H1 (cell line): ENCODE measurements around the gene ISL2. TPM values are rescaled to one million over a fixed set of nuclear protein-coding genes. Genes with fewer than 3 reads are reported as not detected.

ENCODE experiments used
- CTCF ChIA-PET: fragments of 300-600 bp; sonication (Branson Sonifier 250); formaldehyde crosslinking; loops from one replicate; lab custom pipeline; 2021; ENCODE audit not compliant: partially characterized antibody; lab: Charles Lee
- POLR2A ChIA-PET: fragments of 300-600 bp; sonication (Branson Sonifier 250); formaldehyde crosslinking; loops from one replicate; lab custom pipeline; 2021; ENCODE audit warnings: inconsistent platforms; ENCODE audit not compliant: partially characterized antibody; lab: Charles Lee
- DNase-seq, 2 experiments: peaks; one replicate each; pipeline versions ENCODE4 v3.0.0 to v3.0.0-alpha.2; 2010 to 2022; ENCODE audit warnings: low spot score in 2 of 2, low read depth in 1 of 2, mixed read lengths in 1 of 2
- FAIRE-seq: peaks from 2 replicates; lab custom pipeline; 2011; peaks lifted over from hg19 to GRCh38; lab: Jason Lieb, UNC
- H2AFZ ChIP-seq: 2 replicates; pipeline ENCODE4 v1.8.1; 2012; ENCODE audit warnings: low read length, inconsistent platforms
- H2AK5ac ChIP-seq: 2 replicates; pipeline ENCODE4 v1.6.1; 2013; ENCODE audit warnings: low read depth, low read length
- H2BK120ac ChIP-seq: replicated peaks from 2 replicates; pipeline ENCODE3; 2013; ENCODE audit warnings: low read depth, low read length, inconsistent platforms
- H2BK12ac ChIP-seq: 2 replicates; pipeline ENCODE4 v1.6.1; 2013; ENCODE audit warnings: low read depth, low read length
- H2BK15ac ChIP-seq: 2 replicates; pipeline ENCODE4 v1.6.1; 2013; ENCODE audit warnings: low read length
- H2BK20ac ChIP-seq: 2 replicates; pipeline ENCODE4 v1.6.1; 2013; ENCODE audit warnings: low read length
- H2BK5ac ChIP-seq: 2 replicates; pipeline ENCODE4 v1.6.1; 2013; ENCODE audit warnings: low read depth, low read length
- H3K14ac ChIP-seq: 2 replicates; pipeline ENCODE4 v1.6.1; 2013; ENCODE audit warnings: inconsistent platforms; ENCODE audit not compliant: insufficient read length
- H3K18ac ChIP-seq: 2 replicates; pipeline ENCODE4 v1.6.1; 2013; ENCODE audit warnings: low read length; ENCODE audit errors: extremely low read depth
- H3K23ac ChIP-seq: 2 replicates; pipeline ENCODE4 v1.6.1; 2013; ENCODE audit warnings: inconsistent platforms; ENCODE audit not compliant: insufficient read length
- H3K23me2 ChIP-seq: 2 replicates; pipeline ENCODE4 v1.6.1; 2013; ENCODE audit warnings: low read depth, low read length
- H3K27ac ChIP-seq: 2 replicates; pipeline ENCODE4 v1.6.1; 2011; ENCODE audit warnings: low read depth, low read length, inconsistent platforms
- H3K27me3 ChIP-seq, 4 experiments: replicated peaks in 1 of 4; 1 replicate in 1 of 4; 2 replicates in 3 of 4; pipeline versions ENCODE4 v1.6.1 to v1.8.1; 2011 to 2013; ENCODE audit warnings: low read length in 3 of 4, mild to moderate bottlenecking in 3 of 4, inconsistent platforms in 2 of 4, mixed read lengths in 2 of 4, moderate library complexity in 1 of 4; ENCODE audit not compliant: control insufficient read depth in 3 of 4, insufficient read depth in 3 of 4; ENCODE audit errors: extremely low read depth in 1 of 4
- H3K36me3 ChIP-seq, 4 experiments: 2 replicates each; pipeline versions ENCODE4 v1.6.1 to v1.8.1; 2011 to 2013; ENCODE audit warnings: mild to moderate bottlenecking in 4 of 4, low read length in 3 of 4, moderate library complexity in 2 of 4, control low read depth in 1 of 4, inconsistent platforms in 1 of 4; ENCODE audit not compliant: insufficient read depth in 4 of 4, control insufficient read depth in 2 of 4
- H3K4ac ChIP-seq: replicated peaks from 2 replicates; pipeline ENCODE3; 2013; ENCODE audit warnings: low read length, low read depth, mixed read lengths, inconsistent platforms; ENCODE audit not compliant: insufficient read length
- H3K4me1 ChIP-seq, 4 experiments: replicated peaks in 1 of 4; 1 replicate in 1 of 4; 2 replicates in 3 of 4; pipeline versions ENCODE4 v1.6.1 to v1.8.1; 2011 to 2013; ENCODE audit warnings: low read length in 3 of 4, inconsistent platforms in 2 of 4, mixed read lengths in 1 of 4; ENCODE audit not compliant: insufficient read depth in 4 of 4, control insufficient read depth in 3 of 4
- H3K4me2 ChIP-seq, 2 experiments: 2 replicates each; pipeline versions ENCODE4 v1.6.1 to v1.8.1; 2011 to 2013; ENCODE audit warnings: low read depth in 2 of 2, low read length in 2 of 2, control low read depth in 1 of 2, inconsistent platforms in 1 of 2, mild to moderate bottlenecking in 1 of 2; ENCODE audit not compliant: insufficient read depth in 1 of 2
- H3K4me3 ChIP-seq, 4 experiments: fragments of 200-600, 300-600 bp in 1 of 4; sonication (generic), shearing (Covaris generic), sonication (Bioruptor Twin) in 1 of 4; 2 replicates each; pipeline versions ENCODE4 v1.5.1 to v1.8.1; 2011 to 2016; ENCODE audit warnings: low read length in 4 of 4, low read depth in 3 of 4, control low read depth in 2 of 4, inconsistent platforms in 2 of 4, mild to moderate bottlenecking in 2 of 4, mixed read lengths in 1 of 4, moderate library complexity in 1 of 4; ENCODE audit not compliant: insufficient read depth in 2 of 4; ENCODE audit errors: extremely low read depth in 1 of 4
- H3K56ac ChIP-seq: replicated peaks from 2 replicates; pipeline ENCODE3; 2013; ENCODE audit warnings: low read depth, mild to moderate bottlenecking, mixed read lengths, low read length, inconsistent platforms; ENCODE audit not compliant: insufficient read length
- H3K79me1 ChIP-seq: 2 replicates; pipeline ENCODE4 v1.6.1; 2013; ENCODE audit warnings: low read depth, low read length, control low read depth
- H3K79me2 ChIP-seq, 2 experiments: 2 replicates each; pipeline versions ENCODE4 v1.6.1 to v1.8.1; 2012 to 2013; ENCODE audit warnings: low read length in 2 of 2, mild to moderate bottlenecking in 2 of 2, inconsistent platforms in 1 of 2; ENCODE audit not compliant: insufficient read depth in 2 of 2, control insufficient read depth in 1 of 2
- H3K9ac ChIP-seq, 4 experiments: replicated peaks in 1 of 4; 1 replicate in 1 of 4; 2 replicates in 3 of 4; pipeline versions ENCODE4 v1.6.1 to v1.8.1; 2011 to 2013; ENCODE audit warnings: low read depth in 3 of 4, low read length in 3 of 4, control low read depth in 2 of 4, mild to moderate bottlenecking in 2 of 4, moderate library complexity in 2 of 4, inconsistent platforms in 1 of 4; ENCODE audit errors: extremely low read depth in 1 of 4
- H3K9me3 ChIP-seq, 2 experiments: 2 replicates each; pipeline versions ENCODE4 v1.6.1 to v1.8.1; 2012 to 2013; ENCODE audit warnings: mild to moderate bottlenecking in 2 of 2, moderate library complexity in 2 of 2, control low read depth in 1 of 2, inconsistent platforms in 1 of 2, low read depth in 1 of 2, low read length in 1 of 2, mixed read lengths in 1 of 2; ENCODE audit not compliant: insufficient read depth in 2 of 2
- H4K20me1 ChIP-seq, 2 experiments: replicated peaks in 1 of 2; 2 replicates each; pipeline versions ENCODE3 to v1.8.1; 2011 to 2013; ENCODE audit warnings: inconsistent platforms in 2 of 2, low read length in 2 of 2, mild to moderate bottlenecking in 1 of 2; ENCODE audit not compliant: insufficient read depth in 2 of 2, control insufficient read depth in 1 of 2
- H4K5ac ChIP-seq: 2 replicates; pipeline ENCODE4 v1.6.1; 2013; ENCODE audit warnings: low read length, low read depth, mixed read lengths, inconsistent platforms; ENCODE audit not compliant: insufficient read length
- H4K8ac ChIP-seq: 2 replicates; pipeline ENCODE4 v1.8.0; 2013; ENCODE audit warnings: mild to moderate bottlenecking, moderate library complexity, low read length, inconsistent platforms; ENCODE audit not compliant: insufficient read depth; ENCODE audit errors: extremely low read depth
- H4K91ac ChIP-seq: replicated peaks from 2 replicates; pipeline ENCODE3; 2013; ENCODE audit warnings: low read length, mixed read lengths, inconsistent platforms; ENCODE audit not compliant: insufficient read length
- EGR1 ChIP-seq: IDR thresholded peaks from 2 replicates; pipeline ENCODE4 v1.6.1; 2011; ENCODE audit warnings: low read depth, low read length, borderline replicate concordance
- JUND ChIP-seq: IDR thresholded peaks from 2 replicates; pipeline ENCODE4 v1.6.1; 2011; ENCODE audit warnings: mild to moderate bottlenecking, improper control_type of control experiment, low read length
- KDM5A ChIP-seq: fragments of 200-600 bp; IDR thresholded peaks from 2 replicates; pipeline ENCODE4 v1.7.1; 2012; ENCODE audit warnings: mild to moderate bottlenecking, low read length, inconsistent platforms, mixed read lengths
- MAFK ChIP-seq: IDR thresholded peaks from 2 replicates; pipeline ENCODE4 v1.6.1; 2012; ENCODE audit warnings: low read depth, mild to moderate bottlenecking, improper control_type of control experiment, low read length
- RNF2 ChIP-seq: fragments of 200-900, 300-1000 bp; sonication (generic); IDR thresholded peaks from 2 replicates; pipeline ENCODE4 v1.7.1; 2016; ENCODE audit warnings: borderline replicate concordance, low read depth, mild to moderate bottlenecking, antibody characterized with exemption, low read length; ENCODE audit not compliant: poor library complexity, severe bottlenecking; ENCODE audit errors: missing control alignments
- SP2 ChIP-seq: IDR thresholded peaks from 2 replicates; pipeline ENCODE4 v1.6.1; 2012; ENCODE audit warnings: mild to moderate bottlenecking, low read length, inconsistent platforms
- YY1 ChIP-seq: IDR thresholded peaks from 2 replicates; pipeline ENCODE4 v1.6.1; 2011; ENCODE audit warnings: low read depth, mild to moderate bottlenecking, low read length
- WGBS, 2 experiments: shearing (Covaris generic) in 1 of 2; methylation state at CpG; one replicate each; pipeline versions ENCODE4 v1.1.6 to v1.1.7; 2013 to 2015; ENCODE audit warnings: low lambda C conversion rate in 2 of 2, mixed read lengths in 2 of 2, inconsistent platforms in 1 of 2, low coverage in 1 of 2, missing lambda C conversion rate in 1 of 2; ENCODE audit not compliant: insufficient replicate concordance in 2 of 2, insufficient coverage in 1 of 2, insufficient read length in 1 of 2; ENCODE audit errors: extremely low coverage in 1 of 2, missing lambda C conversion rate in 1 of 2; 5-methylcytosine and 5-hydroxymethylcytosine counted together
- polyA plus RNA-seq, 7 experiments: library from polyadenylated mRNA; depleted of rRNA in 3 of 7; stranded (reverse) in 5 of 7; unstranded in 2 of 7; fragments of >200 nt in 5 of 7; fragments of 200-250 nt in 2 of 7; gene quantifications; 1 replicate in 5 of 7; 2 replicates in 1 of 7; 4 replicates in 1 of 7; pipeline versions ENCODE4 v1.2.1 to v1.2.3, GENCODE V29; 2011 to 2013; ENCODE audit warnings: missing spikeins in 2 of 7, mixed read lengths in 2 of 7
- total RNA-seq: library from RNA; stranded (reverse); fragmentation: NEBNext Ultra II Directional; extraction: Animal tissue kit (Norgen Biotek cat#: 25700); gene quantifications from 2 replicates; pipeline ENCODE4 v1.2.1, GENCODE V29; 2021
- TF ChIP-seq, protein P1 (sequence below): IDR thresholded peaks from 2 replicates; pipeline ENCODE4 v1.6.1; 2012; ENCODE audit warnings: low read length, inconsistent platforms
- TF ChIP-seq, protein P2 (sequence below): IDR thresholded peaks from 2 replicates; pipeline ENCODE4 v1.6.1; 2011; ENCODE audit warnings: low read length, improper control_type of control experiment

Gene ISL2
- total and polyA plus RNA-seq, 2 of the 8 experiments (the other 6 are each of a cell fraction or from before 2014, with no cell fraction given) = 0.32 to 0.99 TPM

DNA sequence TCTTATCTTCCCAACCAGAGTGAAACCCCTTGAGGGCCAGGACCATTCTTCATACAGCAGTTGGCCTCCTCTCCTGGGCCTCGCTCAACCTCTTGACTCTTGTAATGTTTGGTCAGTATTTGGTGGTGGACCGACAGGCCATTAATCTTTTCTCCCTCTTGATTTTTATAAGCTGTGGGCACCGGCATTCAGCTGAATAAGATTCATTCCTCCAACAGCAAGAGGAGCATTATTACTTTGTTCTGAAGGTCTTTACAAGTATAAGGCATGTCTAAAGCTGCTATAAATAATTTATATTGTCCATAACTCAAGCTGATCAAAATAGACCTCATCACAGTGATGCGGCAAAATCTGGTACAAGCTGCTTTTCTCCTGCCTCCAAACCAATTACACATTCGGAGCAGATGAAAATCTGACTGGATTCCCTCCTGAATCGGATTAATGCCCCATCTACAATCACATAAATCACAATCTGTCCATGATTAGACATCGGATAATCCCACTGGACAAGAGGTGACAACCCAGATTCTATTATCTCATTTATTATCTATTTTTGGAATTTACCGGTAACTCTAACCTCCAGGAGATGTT, 8.4 kb upstream of the ISL2 start:
- no peak overlapping the region for H3K27ac ChIP-seq
- H3K14ac ChIP-seq = no peak overlapping the region
- no peak overlapping the region for H3K4ac ChIP-seq
- H3K4me2 ChIP-seq = no peak overlapping the region
- H3K79me1 ChIP-seq = no peaks in the 10 kb centered on the region
- no peaks in the 10 kb centered on the region for H3K23me2 ChIP-seq
- H3K56ac ChIP-seq = no peak overlapping the region
- TF ChIP-seq SP2 (no peak), YY1 (no peak), KDM5A (no peak), EGR1 (no peak), JUND (no peak), MAFK (no peak), RNF2 (no peak)
- TF ChIP-seq, protein P1, sequence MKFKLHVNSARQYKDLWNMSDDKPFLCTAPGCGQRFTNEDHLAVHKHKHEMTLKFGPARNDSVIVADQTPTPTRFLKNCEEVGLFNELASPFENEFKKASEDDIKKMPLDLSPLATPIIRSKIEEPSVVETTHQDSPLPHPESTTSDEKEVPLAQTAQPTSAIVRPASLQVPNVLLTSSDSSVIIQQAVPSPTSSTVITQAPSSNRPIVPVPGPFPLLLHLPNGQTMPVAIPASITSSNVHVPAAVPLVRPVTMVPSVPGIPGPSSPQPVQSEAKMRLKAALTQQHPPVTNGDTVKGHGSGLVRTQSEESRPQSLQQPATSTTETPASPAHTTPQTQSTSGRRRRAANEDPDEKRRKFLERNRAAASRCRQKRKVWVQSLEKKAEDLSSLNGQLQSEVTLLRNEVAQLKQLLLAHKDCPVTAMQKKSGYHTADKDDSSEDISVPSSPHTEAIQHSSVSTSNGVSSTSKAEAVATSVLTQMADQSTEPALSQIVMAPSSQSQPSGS = no peak
- TF ChIP-seq, protein P2, sequence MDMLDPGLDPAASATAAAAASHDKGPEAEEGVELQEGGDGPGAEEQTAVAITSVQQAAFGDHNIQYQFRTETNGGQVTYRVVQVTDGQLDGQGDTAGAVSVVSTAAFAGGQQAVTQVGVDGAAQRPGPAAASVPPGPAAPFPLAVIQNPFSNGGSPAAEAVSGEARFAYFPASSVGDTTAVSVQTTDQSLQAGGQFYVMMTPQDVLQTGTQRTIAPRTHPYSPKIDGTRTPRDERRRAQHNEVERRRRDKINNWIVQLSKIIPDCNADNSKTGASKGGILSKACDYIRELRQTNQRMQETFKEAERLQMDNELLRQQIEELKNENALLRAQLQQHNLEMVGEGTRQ = no peak
- TF ChIP-seq, all 59 proteins: peak for 0
- ChIA-PET POLR2A (interaction anchor here (1.5 kb wide), 1 partner anchor 8 kb away, joined by 6 read pairs; the partner anchor contains the start of gene ISL2), CTCF (interaction anchor here (0.6 to 6.3 kb wide), 6 partner anchors 37 to 657 kb away, joined by 3 to 55 read pairs (median 4); no protein-coding TSS in a partner anchor)
- Histone ChIP-seq H3K79me2 (no peaks in the 10 kb centered on the region), H2BK15ac (no peak overlapping the region), H4K91ac (no peak overlapping the region), H3K4me1 (no peaks in the 10 kb centered on the region), H2BK120ac (no peak overlapping the region), H2BK20ac (no peak overlapping the region), H2AFZ (no peak overlapping the region), H3K4me3 (no peak overlapping the region), H3K9me3 (no peaks in the 10 kb centered on the region), H3K18ac (no peak overlapping the region), H3K9ac (no peak overlapping the region), H4K20me1 (no peaks in the 10 kb centered on the region), H3K27me3 (peaks cover 0 to under 1% (median under 1%) of the 10 kb centered on the region in 4 experiments; a peak in 2 of 7 replicates), H2AK5ac (no peak overlapping the region), H3K36me3 (no peaks in the 10 kb centered on the region), H4K8ac (no peak overlapping the region), H2BK5ac (no peak overlapping the region), H4K5ac (no peak overlapping the region), H2BK12ac (no peak overlapping the region), H3K23ac (no peak overlapping the region)
- WGBS, 2 experiments = 88% methylated on average over 8 of the region's 8 CpGs; no CpG with 5 or more reads in 1 of the 2 experiments
- FAIRE-seq (no peak), DNase-seq (no peak)
